Measurements from ENCODE around the gene DMD. TPM values are rescaled to one million over a fixed set of nuclear protein-coding genes. Genes with fewer than 3 reads are reported as not detected.

Gene DMD
- total RNA-seq, 1 donor from 2014 or later = 22.2 TPM

- Mint-ChIP-seq H3K27me3 (ENCODE audit: low read depth, unreplicated experiment) (no peaks in the 10 kb centered on the region), H3K36me3 (ENCODE audit: low read depth, unreplicated experiment) (no peaks in the 10 kb centered on the region), H3K9me3 (ENCODE audit: unreplicated experiment) (no peaks in the 10 kb centered on the region), H3K4me3 (ENCODE audit: unreplicated experiment) (no peak overlapping the region), H3K4me1 (ENCODE audit: low read depth, unreplicated experiment) (no peaks in the 10 kb centered on the region), H3K27ac (ENCODE audit: unreplicated experiment) (no peak overlapping the region)
- H2AFZ ChIP-seq (ENCODE audit: low read depth, low read length) = no peak overlapping the region
- H3K27ac ChIP-seq (ENCODE audit: low read depth, low read length) = no peak overlapping the region
- no peak overlapping the region for H3K9ac ChIP-seq (ENCODE audit: low read length)
- H3K9me3 ChIP-seq (ENCODE audit: insufficient read depth, low read depth, low read length) = no peaks in the 10 kb centered on the region
- DNase-seq (ENCODE audit: low read depth) (no peak), FAIRE-seq (no peak)
- no peaks in the 10 kb centered on the region for H3K4me1 ChIP-seq (ENCODE audit: insufficient read depth, low read length)
- H3K27me3 ChIP-seq (ENCODE audit: insufficient read depth, low read length) = no peaks in the 10 kb centered on the region
- H3K4me3 ChIP-seq (ENCODE audit: insufficient read depth, low read depth, low read length) = no peak overlapping the region
- TF ChIP-seq EZH2 (IDR thresholded peaks at IDR 0.05; ENCODE audit: insufficient read depth, low read length) (no peak), CTCF (IDR thresholded peaks at IDR 0.05; ENCODE audit: insufficient read depth, low read depth, low read length) (no peak)
- no peaks in the 10 kb centered on the region for H3K36me3 ChIP-seq (ENCODE audit: insufficient read depth, low read length)
- H3K4me2 ChIP-seq (ENCODE audit: low read length) = no peak overlapping the region
- no peaks in the 10 kb centered on the region for H3K79me2 ChIP-seq (ENCODE audit: insufficient read depth, low read length)
- H4K20me1 ChIP-seq (ENCODE audit: insufficient read depth, low read length) = no peaks in the 10 kb centered on the region
Measured at GRCh38 chrX:31071262-31071661, 2140.1 kb downstream of the DMD start.

- Mint-ChIP-seq H3K4me3 (ENCODE audit: unreplicated experiment) (no peak overlapping the region), H3K36me3 (ENCODE audit: low read depth, unreplicated experiment) (no peaks in the 10 kb centered on the region), H3K9me3 (ENCODE audit: unreplicated experiment) (no peaks in the 10 kb centered on the region), H3K27ac (ENCODE audit: unreplicated experiment) (no peak overlapping the region), H3K4me1 (ENCODE audit: low read depth, unreplicated experiment) (no peaks in the 10 kb centered on the region), H3K27me3 (ENCODE audit: low read depth, unreplicated experiment) (no peaks in the 10 kb centered on the region)
- TF ChIP-seq CTCF (IDR thresholded peaks at IDR 0.05; ENCODE audit: insufficient read depth, low read depth, low read length) = no peak
- no peak for TF ChIP-seq EZH2 (IDR thresholded peaks at IDR 0.05; ENCODE audit: insufficient read depth, low read length)
- Histone ChIP-seq H3K27me3 (ENCODE audit: insufficient read depth, low read length) (no peaks in the 10 kb centered on the region), H3K9ac (ENCODE audit: low read length) (no peak overlapping the region), H3K27ac (ENCODE audit: low read depth, low read length) (no peak overlapping the region), H3K79me2 (ENCODE audit: insufficient read depth, low read length) (no peaks in the 10 kb centered on the region), H2AFZ (ENCODE audit: low read depth, low read length) (no peak overlapping the region), H3K4me1 (ENCODE audit: insufficient read depth, low read length) (no peaks in the 10 kb centered on the region), H3K4me3 (ENCODE audit: insufficient read depth, low read depth, low read length) (no peak overlapping the region), H3K9me3 (ENCODE audit: insufficient read depth, low read depth, low read length) (no peaks in the 10 kb centered on the region), H4K20me1 (ENCODE audit: insufficient read depth, low read length) (no peaks in the 10 kb centered on the region), H3K36me3 (ENCODE audit: insufficient read depth, low read length) (no peaks in the 10 kb centered on the region), H3K4me2 (ENCODE audit: low read length) (no peak overlapping the region)
- DNase-seq (ENCODE audit: low read depth) (no peak), FAIRE-seq (no peak)
Measured at GRCh38 chrX:31070057-31070468, 2141.3 kb downstream of the DMD start.

Small RNA genes within 50 kb of the gene (microRNA-seq; reads per million reads assigned to microRNA genes)
- gene MIR3915 (0.82 reads per million), gene MIR548F5 (not detected)

Data from astrocyte (in vitro differentiated cells and primary cell).